Gastrocnemius medialis (tissue), 4 donors: ENCODE measurements around the gene GRIK5.

Source experiments
- CTCF ChIP-seq, 5 experiments: fragments of 450-650 bp in 3 of 5; fragments of 200-600 bp in 2 of 5; sonication (generic) in 2 of 5; IDR thresholded peaks in 4 of 5; conservative IDR thresholded peaks in 1 of 5; 1 replicate in 4 of 5; 2 replicates in 1 of 5; pipeline ENCODE4 v1.5.1; 2016 to 2019; ENCODE audit warnings: antibody characterized with exemption in 5 of 5, mild to moderate bottlenecking in 3 of 5, moderate library complexity in 3 of 5
- POLR2A ChIP-seq, 2 donors: fragments of 450-650 bp; IDR thresholded peaks; one replicate each; pipeline ENCODE4 v1.6.1; 2017; ENCODE audit warnings: antibody characterized with exemption in 2 of 2, mild to moderate bottlenecking in 2 of 2, moderate library complexity in 2 of 2

- no peak for TF ChIP-seq CTCF (IDR thresholded peaks at IDR 0.05 in 4 of 5, conservative IDR thresholded peaks at IDR 0.05 in 1 of 5)
- TF ChIP-seq POLR2A (IDR thresholded peaks at IDR 0.05), result no peak
Measured at GRCh38 chr19:42071247-42071646, 1.2 kb upstream of the GRIK5 start.
